Stomach (tissue), 4 donors: Measurements from ENCODE around the gene NKTR.

Experiments used
- EP300 ChIP-seq: sonication (generic); formaldehyde crosslinking; IDR thresholded peaks from one replicate; pipeline ENCODE4 v1.6.1; 2017; ENCODE audit warnings: antibody characterized with exemption
- POLR2A ChIP-seq, 4 donors: fragments of 450-650 bp; IDR thresholded peaks; one replicate each; pipeline ENCODE4 v1.6.1; 2016; ENCODE audit warnings: antibody characterized with exemption in 4 of 4, control low read depth in 2 of 4, mild to moderate bottlenecking in 1 of 4, moderate library complexity in 1 of 4
- POLR2AphosphoS5 ChIP-seq, 3 donors: sonication (generic); formaldehyde crosslinking; IDR thresholded peaks; one replicate each; pipeline ENCODE4 v1.6.1; 2016; ENCODE audit warnings: antibody characterized with exemption in 3 of 3
- TF ChIP-seq, protein P1 (sequence below), 7 experiments: fragments of 450-650 bp in 4 of 7; fragments of 200-600 bp in 3 of 7; sonication (generic) in 3 of 7; IDR thresholded peaks; one replicate each; pipeline ENCODE4 v1.5.1; 2016 to 2019; ENCODE audit warnings: antibody characterized with exemption in 7 of 7, control low read depth in 2 of 7, mild to moderate bottlenecking in 1 of 7

DNA sequence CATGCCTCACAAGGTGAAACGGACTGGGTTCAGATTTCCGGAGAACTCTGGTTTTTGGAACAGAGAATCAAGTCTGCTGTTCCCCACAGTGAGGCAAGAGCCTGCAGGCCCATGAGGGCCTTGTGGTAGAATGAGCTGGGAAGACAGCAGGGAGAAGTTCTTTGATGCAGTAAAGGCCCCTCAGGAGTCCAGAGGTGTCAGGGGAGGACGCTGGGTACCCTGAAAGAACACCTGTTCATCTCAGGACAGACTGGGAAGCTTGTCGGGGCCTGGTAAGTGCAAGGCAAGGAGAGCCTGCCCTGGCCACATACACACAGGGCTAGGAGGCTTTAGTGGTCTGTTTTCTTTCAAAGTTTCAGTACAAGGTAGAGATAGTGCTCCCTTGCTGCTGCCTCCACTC, 49.3 kb downstream of the NKTR start:
- TF ChIP-seq, protein P1, sequence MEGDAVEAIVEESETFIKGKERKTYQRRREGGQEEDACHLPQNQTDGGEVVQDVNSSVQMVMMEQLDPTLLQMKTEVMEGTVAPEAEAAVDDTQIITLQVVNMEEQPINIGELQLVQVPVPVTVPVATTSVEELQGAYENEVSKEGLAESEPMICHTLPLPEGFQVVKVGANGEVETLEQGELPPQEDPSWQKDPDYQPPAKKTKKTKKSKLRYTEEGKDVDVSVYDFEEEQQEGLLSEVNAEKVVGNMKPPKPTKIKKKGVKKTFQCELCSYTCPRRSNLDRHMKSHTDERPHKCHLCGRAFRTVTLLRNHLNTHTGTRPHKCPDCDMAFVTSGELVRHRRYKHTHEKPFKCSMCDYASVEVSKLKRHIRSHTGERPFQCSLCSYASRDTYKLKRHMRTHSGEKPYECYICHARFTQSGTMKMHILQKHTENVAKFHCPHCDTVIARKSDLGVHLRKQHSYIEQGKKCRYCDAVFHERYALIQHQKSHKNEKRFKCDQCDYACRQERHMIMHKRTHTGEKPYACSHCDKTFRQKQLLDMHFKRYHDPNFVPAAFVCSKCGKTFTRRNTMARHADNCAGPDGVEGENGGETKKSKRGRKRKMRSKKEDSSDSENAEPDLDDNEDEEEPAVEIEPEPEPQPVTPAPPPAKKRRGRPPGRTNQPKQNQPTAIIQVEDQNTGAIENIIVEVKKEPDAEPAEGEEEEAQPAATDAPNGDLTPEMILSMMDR (IDR thresholded peaks at IDR 0.05), result no peak
- TF ChIP-seq POLR2A (IDR thresholded peaks at IDR 0.05) (no peak), POLR2AphosphoS5 (IDR thresholded peaks at IDR 0.05) (no peak), EP300 (no peak)
